ENCODE measurements around the gene FILIP1L.
"Not testable (repeated sequence)": the region's sequence is repeated elsewhere in the genome, so short reads cannot be mapped to it uniquely, and the experiment has no call there.

FILIP1L gene

GRCh38 chr3:100073049-100073713 lies 41.1 kb downstream of the FILIP1L start:
- peak; percentile 7 to 8 for DNase-seq

DNA sequence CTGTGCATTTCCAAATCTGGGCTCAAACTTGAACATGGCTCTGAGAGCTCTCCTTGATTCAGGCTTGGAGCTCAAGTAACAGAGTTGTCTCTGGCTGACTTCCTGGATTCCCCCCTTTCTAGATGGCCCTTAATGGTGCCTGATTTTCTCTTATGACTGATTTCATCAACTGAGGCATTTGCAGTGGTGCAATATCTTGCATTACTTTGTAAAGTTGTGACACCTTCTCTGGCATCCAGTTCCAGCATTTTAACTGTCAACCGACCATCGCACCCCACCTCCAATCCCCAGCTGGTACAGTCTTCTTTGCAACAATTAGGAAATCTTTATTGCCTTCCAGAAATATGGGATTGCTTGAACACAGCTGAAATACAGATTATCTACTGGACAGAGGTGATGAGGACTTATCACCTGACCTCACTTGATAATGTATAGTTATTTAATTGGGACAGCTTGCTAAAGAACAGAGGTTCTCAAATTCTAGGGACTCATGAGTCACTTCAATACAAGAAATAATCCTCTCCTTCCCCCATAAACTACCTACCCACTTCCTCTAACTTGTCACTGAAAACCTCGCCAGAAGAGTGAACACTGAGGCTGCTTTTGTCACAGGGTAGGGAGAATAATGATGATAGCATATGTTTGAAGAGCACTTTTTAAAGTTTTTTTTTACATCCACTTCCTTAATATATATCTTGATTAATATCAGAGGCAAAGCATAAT lies 41.8 kb downstream of the FILIP1L start:
- DNase-seq = peak; percentile 66 to 72

- DNase-seq = no peak
Measured at GRCh38 chr3:100069472-100069871, 44.8 kb downstream of the FILIP1L start.

DNA sequence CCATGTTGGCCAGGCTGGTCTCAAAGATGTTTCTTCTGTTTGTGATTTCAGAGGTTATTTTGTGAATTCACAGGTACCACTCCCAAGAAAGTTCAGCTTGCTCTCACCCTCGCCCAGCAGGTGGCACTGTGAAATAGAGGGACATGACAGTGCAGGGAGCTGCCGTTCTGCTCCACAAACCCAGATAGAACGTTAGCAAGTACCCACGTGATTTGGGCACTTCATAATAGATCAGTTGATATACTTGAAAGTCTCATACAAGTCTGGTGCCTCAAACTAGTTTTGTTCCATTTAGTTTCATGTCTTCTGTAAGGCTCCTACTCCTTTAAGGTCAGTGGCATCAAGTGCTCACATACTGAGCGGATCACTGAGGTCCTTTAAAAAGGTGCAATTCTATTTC lies 45.5 kb downstream of the FILIP1L start:
- peak; percentile 67 to 70 for DNase-seq

DNA sequence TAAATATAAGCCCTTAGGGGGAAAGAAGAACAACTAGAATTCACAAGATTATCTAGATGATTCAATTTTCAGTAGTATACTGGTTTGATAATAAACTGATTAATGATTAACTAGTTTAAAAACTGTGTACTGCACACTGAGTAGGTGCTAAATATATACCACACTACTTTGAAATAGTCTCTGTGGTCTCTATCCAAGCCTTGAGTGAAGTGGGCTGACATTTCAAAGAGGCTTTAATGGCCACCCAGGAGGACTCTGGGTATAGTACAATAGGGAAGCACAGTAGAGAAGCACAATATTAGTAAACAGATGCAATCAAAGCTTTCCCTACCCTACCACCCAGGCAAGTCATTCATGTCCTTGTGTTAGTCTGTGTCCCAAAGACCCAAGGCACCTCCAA lies 46.7 kb downstream of the FILIP1L start:
- DNase-seq = no peak

GRCh38 chr3:100063929-100064461 lies 50.3 kb downstream of the FILIP1L start:
- no peak for DNase-seq

GRCh38 chr3:100062665-100063064 lies 51.6 kb downstream of the FILIP1L start:
- DNase-seq = no peak

DNA sequence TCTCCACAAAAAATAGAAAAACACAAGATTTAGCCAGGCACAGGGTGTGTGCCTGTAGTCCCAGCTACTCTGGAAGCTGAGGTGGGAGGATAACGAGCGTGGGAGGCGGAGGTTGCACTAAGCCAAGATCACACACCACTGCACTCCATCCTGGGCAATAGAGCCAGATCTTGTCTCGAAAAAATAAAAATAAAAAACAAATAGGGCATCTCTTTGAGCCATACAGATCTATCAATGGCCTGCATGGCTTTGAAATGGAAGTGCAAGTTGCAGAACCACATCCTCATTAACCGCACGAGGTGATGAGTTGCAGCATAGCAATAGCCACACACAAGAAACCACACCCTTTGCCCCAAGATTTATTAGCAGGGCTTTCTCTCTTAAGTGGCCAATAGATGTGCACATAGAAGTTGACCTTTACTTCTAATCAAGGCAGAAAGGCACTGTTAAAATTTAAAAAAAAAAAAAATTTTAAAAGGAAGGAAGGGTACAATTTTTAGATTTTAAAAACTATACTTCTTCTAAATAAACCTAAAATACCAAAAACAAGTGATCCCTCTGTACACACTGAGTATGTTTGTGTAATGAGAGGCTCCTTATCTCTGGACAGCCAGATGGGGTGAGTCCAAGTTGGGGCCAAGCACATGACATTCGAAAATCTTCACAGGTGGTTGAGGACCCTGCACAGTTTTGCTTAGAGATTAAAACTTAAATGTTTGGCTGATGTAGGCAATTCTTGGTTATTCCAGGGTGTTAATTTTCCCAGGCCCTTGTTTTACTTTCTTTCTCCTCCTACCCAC lies 53.4 kb downstream of the FILIP1L start:
- peak; percentile 62 to 65 for DNase-seq

DNA sequence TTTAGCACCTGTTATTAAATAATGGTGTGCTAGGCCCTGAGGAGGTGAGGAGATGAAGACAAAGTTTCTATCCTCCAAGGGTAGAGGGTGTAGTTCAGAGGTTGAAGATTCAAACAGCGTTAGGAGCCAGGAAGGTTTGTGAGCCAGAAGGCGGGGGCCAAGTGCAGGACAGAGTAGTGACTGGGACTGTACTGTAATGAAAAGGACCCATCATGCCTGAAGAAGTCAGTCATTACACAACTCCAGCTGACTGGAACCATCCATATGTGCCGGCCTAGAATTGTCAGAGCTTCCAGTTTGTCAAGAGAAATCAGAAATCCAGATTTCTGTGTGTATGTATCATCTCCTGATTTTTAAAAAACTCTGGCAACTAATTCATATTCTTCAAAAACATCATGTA lies 54.8 kb downstream of the FILIP1L start:
- no peak for DNase-seq

DNA sequence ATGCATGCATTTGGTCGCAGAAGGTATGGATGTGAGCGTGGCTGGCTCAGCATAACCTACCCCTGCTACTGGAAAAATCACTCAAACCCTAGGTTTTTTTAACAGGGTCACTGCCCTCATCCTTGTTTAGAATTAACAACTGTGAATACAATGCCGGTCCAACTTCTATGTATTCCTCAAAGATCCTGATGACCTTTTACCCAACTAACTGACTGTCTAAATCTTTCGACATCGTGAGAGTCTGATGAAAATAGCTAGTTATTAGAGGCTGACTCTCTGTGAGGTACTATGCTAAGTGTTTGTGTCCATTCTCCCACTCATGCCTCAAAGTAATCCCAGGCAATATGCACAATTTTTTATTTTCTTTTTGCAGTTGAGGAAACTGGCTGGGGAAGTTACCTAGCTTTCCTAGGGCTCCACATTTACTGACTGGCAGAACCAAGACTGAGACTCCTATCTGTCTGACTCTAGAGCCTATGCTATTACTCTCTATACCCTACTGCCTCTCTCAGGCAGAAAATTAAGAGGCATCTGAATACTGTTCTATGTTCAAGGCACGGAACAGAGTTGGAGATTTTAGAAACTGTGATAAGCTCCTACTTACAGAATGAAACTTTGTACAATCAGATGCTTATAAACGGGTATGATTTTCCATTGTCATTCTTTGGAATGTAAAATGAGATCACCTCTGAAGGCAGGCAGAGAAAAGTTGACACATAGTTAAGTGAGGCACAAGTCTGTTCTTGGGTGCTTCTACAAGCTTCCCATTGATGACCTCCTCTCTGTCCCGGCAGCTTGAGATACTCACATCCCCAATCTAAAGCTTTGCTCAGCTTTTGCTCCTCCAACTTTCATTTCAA lies 56.4 kb downstream of the FILIP1L start:
- DNase-seq = no peak

DNA sequence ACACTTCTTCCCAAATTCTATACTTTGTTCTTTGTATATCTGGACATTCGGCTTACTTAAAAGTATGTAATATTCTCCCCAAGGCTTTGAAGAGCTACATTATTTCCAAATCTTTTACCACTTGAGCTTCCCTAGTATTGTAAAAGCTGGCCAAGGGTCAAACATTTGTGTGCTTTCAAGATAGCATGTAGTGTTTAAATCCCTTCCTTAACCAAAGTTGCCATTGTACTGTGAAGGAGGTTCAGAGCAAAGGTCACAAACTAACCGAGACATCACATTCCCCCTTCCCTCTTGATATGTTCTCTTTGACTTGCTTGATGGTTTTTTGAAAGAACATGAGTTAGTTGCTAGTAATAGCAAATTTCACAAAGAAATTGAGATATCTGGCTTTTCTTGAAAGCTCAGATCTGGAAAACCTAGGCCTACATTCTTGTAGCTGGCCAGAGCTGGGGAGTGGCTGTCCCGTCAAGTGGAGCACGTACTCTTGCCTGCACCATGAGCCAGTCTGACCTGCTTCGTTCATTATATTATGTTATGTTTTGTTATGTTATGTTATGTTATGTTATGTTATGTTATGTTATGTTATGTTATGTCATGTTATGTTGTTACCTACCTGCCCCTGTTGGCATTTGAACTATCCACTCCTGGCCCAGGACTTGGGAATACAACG lies 60.2 kb downstream of the FILIP1L start:
- no peak for DNase-seq

GRCh38 chr3:100051513-100051912 lies 62.8 kb downstream of the FILIP1L start:
- DNase-seq = not testable (repeated sequence)

DNA sequence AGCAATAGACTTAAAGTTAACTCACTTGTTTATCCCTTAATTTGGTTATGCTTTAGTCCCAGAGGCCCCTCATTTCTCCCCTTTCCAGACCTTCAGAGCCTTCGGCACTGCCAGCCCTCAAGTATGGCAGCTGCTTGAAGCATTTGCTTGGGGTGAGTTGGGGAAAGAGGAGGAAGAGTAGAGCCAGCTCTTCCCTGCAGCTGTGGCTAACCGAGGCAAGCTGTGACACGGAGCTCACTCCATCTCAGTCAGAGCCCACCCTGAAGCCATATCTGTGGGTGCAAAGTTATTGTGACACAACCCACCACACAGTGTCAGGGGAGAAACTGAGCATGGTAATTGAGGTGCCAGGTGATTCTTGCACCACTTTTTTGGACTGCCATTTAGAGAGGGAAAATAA lies 66.1 kb downstream of the FILIP1L start:
- no peak for DNase-seq

- DNase-seq = peak; percentile 53 to 58
Measured at GRCh38 chr3:100047455-100048141, 66.7 kb downstream of the FILIP1L start.

- peak in 1 of 2 donors; percentile 32 for DNase-seq
Measured at GRCh38 chr3:100046986-100047385, 67.3 kb downstream of the FILIP1L start.

- peak in 1 of 2 donors; percentile 10 for DNase-seq
Measured at GRCh38 chr3:100045696-100046095, 68.6 kb downstream of the FILIP1L start.

GRCh38 chr3:100044369-100044768 lies 69.9 kb downstream of the FILIP1L start:
- peak; percentile 72 to 84 for DNase-seq

- DNase-seq = no peak
Measured at GRCh38 chr3:100043271-100043670, 71.0 kb downstream of the FILIP1L start.

GRCh38 chr3:100042166-100042981 lies 71.9 kb downstream of the FILIP1L start:
- no peak for DNase-seq

DNA sequence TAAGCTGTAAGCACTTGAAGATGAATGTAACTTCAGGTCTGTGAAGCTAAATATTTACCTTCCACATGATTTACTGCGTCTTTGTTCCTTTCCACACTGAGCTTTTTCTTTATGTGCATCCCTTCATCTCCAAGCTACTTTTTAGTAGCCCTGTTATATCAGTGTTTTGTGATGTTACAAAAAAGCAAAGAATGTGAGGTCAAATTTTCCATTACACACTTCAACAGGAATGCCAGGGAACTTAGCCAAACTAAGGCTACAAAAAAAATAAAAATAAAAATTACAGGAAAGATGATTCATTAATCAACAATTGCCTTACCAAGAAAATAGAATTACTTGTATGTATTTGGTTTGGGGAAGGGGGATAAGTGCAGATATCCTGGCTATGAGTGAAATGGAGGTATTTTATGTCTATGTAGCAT lies 73.0 kb downstream of the FILIP1L start:
- DNase-seq = no peak

Measured in inflammatory macrophage (primary cell).